HepG2 (cell line): Measurements from ENCODE around the gene CLEC9A.

Experiments used
- BCLAF1 ChIP-seq: fragments of 450-650 bp; IDR thresholded peaks from 2 replicates; pipeline ENCODE4 v1.6.1; 2017; ENCODE audit warnings: mild to moderate bottlenecking
- DPF2 ChIP-seq: sonication (generic); formaldehyde crosslinking; IDR thresholded peaks from 2 replicates; pipeline ENCODE4 v1.4.0; 2020; ENCODE audit warnings: mild to moderate bottlenecking, low read depth, missing genetic modification reagents, borderline replicate concordance
- MAFK ChIP-seq, 2 experiments: IDR thresholded peaks in 1 of 2; conservative IDR thresholded peaks in 1 of 2; 2 replicates each; pipeline ENCODE4 v1.6.1; 2011; ENCODE audit warnings: improper control_type of control experiment in 2 of 2, low read length in 2 of 2
- NFAT5 ChIP-seq: sonication (generic); formaldehyde crosslinking; IDR thresholded peaks from 2 replicates; pipeline ENCODE4 v1.4.0; 2020; ENCODE audit warnings: missing genetic modification reagents
- POLR2A ChIP-seq, 2 experiments: IDR thresholded peaks; 2 replicates each; pipeline ENCODE4 v1.6.1; 2011; ENCODE audit warnings: low read depth in 2 of 2, low read length in 2 of 2, mild to moderate bottlenecking in 1 of 2, moderate library complexity in 1 of 2; ENCODE audit not compliant: insufficient read depth in 1 of 2
- ZBTB1 ChIP-seq: sonication (generic); formaldehyde crosslinking; IDR thresholded peaks from 2 replicates; pipeline ENCODE4 v1.4.0; 2020; ENCODE audit warnings: missing genetic modification reagents, borderline replicate concordance
- ZBTB4 ChIP-seq: sonication (generic); formaldehyde crosslinking; IDR thresholded peaks from 2 replicates; pipeline ENCODE4 v1.4.0; 2020; ENCODE audit warnings: missing genetic modification reagents, mild to moderate bottlenecking, borderline replicate concordance
- ZNF329 ChIP-seq: sonication (generic); formaldehyde crosslinking; IDR thresholded peaks from 2 replicates; pipeline ENCODE4 v1.9.0; 2021; ENCODE audit warnings: low read depth, mild to moderate bottlenecking, missing genetic modification reagents

GRCh38 chr12:10113920-10114319 lies 83.4 kb downstream of the CLEC9A start:
- TF ChIP-seq ZBTB1, result no peak
- TF ChIP-seq MAFK (conservative IDR thresholded peaks at IDR 0.05 in 1 of 2, IDR thresholded peaks at IDR 0.05 in 1 of 2; ENCODE audit: low read length in 2 of 2), result no peak
- TF ChIP-seq NFAT5 (CRISPR knock-in tag), result no peak
- no peak for TF ChIP-seq BCLAF1
- no peak for TF ChIP-seq ZBTB4 (CRISPR knock-in tag)
- TF ChIP-seq ZNF329, result no peak
- no peak for TF ChIP-seq DPF2
- no peak for TF ChIP-seq POLR2A (IDR thresholded peaks at IDR 0.05; ENCODE audit: insufficient read depth in 1 of 2, low read depth in 2 of 2, low read length in 2 of 2)
